Sigmoid colon (tissue), 4 donors: ENCODE data around the gene HOXB8.

Experiments used
- POLR2A ChIP-seq, 2 donors: fragments of 450-650 bp; IDR thresholded peaks; one replicate each; pipeline ENCODE4 v1.6.1; 2016; ENCODE audit warnings: antibody characterized with exemption in 2 of 2, mild to moderate bottlenecking in 2 of 2, moderate library complexity in 2 of 2
- POLR2AphosphoS5 ChIP-seq, 4 donors: sonication (generic); formaldehyde crosslinking; IDR thresholded peaks; one replicate each; pipeline ENCODE4 v1.6.1; 2017; ENCODE audit warnings: antibody characterized with exemption in 4 of 4

- TF ChIP-seq POLR2AphosphoS5 (IDR thresholded peaks at IDR 0.05) (no peak), POLR2A (IDR thresholded peaks at IDR 0.05) (no peak)
Measured at GRCh38 chr17:48637323-48638260, 22.5 kb upstream of the HOXB8 start.
